ENCODE measurements around the gene RBM20. TPM values are rescaled to one million over a fixed set of nuclear protein-coding genes. Genes with fewer than 3 reads are reported as not detected.

RBM20 gene
- total RNA-seq, 1 experiment from 2014 or later = 0.17 TPM

DNA sequence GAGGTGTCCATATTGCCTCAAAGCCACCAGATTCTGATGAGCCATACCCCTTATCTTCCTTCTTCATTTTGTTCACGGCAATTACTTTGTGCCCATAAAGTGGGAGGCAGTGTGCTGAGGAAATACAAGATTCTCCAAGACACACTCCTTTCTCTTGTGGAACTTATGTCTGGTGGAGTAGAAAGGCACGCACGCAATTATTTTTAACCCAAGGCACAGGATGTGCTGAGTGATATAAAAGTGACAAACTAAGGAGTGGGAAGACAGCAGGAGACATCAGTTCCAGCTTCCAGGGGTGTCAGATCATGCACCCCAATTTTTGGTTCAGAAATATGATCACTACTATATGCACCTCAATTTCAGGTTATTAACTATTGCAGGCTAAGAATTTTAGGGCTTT, 132.9 kb downstream of the RBM20 start:
- no peak overlapping the region for H4K8ac ChIP-seq (replicated peaks; ENCODE audit: insufficient read length, low read depth, low read length)
- no peak overlapping the region for H2BK120ac ChIP-seq (ENCODE audit: low read depth, low read length, poor library complexity, severe bottlenecking)
- no peak overlapping the region for H2BK12ac ChIP-seq (ENCODE audit: insufficient read length, low read depth, low read length)
- no peaks in the 10 kb centered on the region for H3K27me3 ChIP-seq (ENCODE audit: insufficient read depth, low read length)
- no peak overlapping the region for H3K14ac ChIP-seq (ENCODE audit: insufficient read depth, low read length)
- no peaks in the 10 kb centered on the region for H3K4me1 ChIP-seq (ENCODE audit: insufficient read depth, low read length)
- H3K9me3 Mint-ChIP-seq = no peaks in the 10 kb centered on the region
- H3K23me2 ChIP-seq (ENCODE audit: insufficient read length, low read depth, low read length, poor library complexity, severe bottlenecking) = no peaks in the 10 kb centered on the region
- H3K9ac ChIP-seq (ENCODE audit: extremely low read depth, insufficient read length, low read length) = no peak overlapping the region
- no peak overlapping the region for H3K4me2 ChIP-seq (ENCODE audit: insufficient read depth, insufficient read length, low read length)
- WGBS (ENCODE audit: extremely low coverage, insufficient read length, low lambda C conversion rate) = no CpG with 5 or more reads among the region's 3 CpGs
- no peak overlapping the region for H3K27ac Mint-ChIP-seq
- H3T11ph ChIP-seq (ENCODE audit: low read length) = no peak overlapping the region
- no peak overlapping the region for H3K4me3 Mint-ChIP-seq
- H4K5ac ChIP-seq (ENCODE audit: insufficient read length, low read depth, low read length) = no peak overlapping the region
- TF ChIP-seq, protein P1, sequence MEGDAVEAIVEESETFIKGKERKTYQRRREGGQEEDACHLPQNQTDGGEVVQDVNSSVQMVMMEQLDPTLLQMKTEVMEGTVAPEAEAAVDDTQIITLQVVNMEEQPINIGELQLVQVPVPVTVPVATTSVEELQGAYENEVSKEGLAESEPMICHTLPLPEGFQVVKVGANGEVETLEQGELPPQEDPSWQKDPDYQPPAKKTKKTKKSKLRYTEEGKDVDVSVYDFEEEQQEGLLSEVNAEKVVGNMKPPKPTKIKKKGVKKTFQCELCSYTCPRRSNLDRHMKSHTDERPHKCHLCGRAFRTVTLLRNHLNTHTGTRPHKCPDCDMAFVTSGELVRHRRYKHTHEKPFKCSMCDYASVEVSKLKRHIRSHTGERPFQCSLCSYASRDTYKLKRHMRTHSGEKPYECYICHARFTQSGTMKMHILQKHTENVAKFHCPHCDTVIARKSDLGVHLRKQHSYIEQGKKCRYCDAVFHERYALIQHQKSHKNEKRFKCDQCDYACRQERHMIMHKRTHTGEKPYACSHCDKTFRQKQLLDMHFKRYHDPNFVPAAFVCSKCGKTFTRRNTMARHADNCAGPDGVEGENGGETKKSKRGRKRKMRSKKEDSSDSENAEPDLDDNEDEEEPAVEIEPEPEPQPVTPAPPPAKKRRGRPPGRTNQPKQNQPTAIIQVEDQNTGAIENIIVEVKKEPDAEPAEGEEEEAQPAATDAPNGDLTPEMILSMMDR (conservative IDR thresholded peaks at IDR 0.05) = no peak
- no peaks in the 10 kb centered on the region for H3K79me2 ChIP-seq (ENCODE audit: insufficient read depth, low read length)
- no peak overlapping the region for H4K91ac ChIP-seq (ENCODE audit: insufficient read length, low read depth, low read length)
- H2BK20ac ChIP-seq (ENCODE audit: low read depth, low read length, poor library complexity, severe bottlenecking) = no peak overlapping the region
- H3K4ac ChIP-seq (ENCODE audit: low read depth, low read length) = no peak overlapping the region
- peaks cover 2% of the 10 kb centered on the region for H3K27me3 Mint-ChIP-seq (ENCODE audit: low read depth)
- H2AFZ ChIP-seq (ENCODE audit: low read length) = no peak overlapping the region
- no peaks in the 10 kb centered on the region for H3K79me1 ChIP-seq (ENCODE audit: insufficient read depth, low read depth, low read length, poor library complexity, severe bottlenecking)
- H3K23ac ChIP-seq (ENCODE audit: insufficient read length, low read depth, low read length) = no peak overlapping the region
- no peaks in the 10 kb centered on the region for H4K20me1 ChIP-seq (ENCODE audit: control insufficient read depth, insufficient read depth, insufficient read length)
- DNase-seq = no peak
- H3K18ac ChIP-seq (ENCODE audit: insufficient read length, low read depth, low read length) = no peak overlapping the region
- no peak overlapping the region for H2BK15ac ChIP-seq (ENCODE audit: low read depth, low read length)
- H3K27ac ChIP-seq (ENCODE audit: insufficient read length, low read depth, low read length) = no peak overlapping the region
- no peaks in the 10 kb centered on the region for H3K4me1 Mint-ChIP-seq
- H2AK5ac ChIP-seq (ENCODE audit: insufficient read length, low read length) = no peak overlapping the region
- H2BK5ac ChIP-seq (ENCODE audit: insufficient read length, low read length) = no peak overlapping the region
- H3K9me3 ChIP-seq (ENCODE audit: control insufficient read depth, low read depth, low read length) = no peaks in the 10 kb centered on the region
- H3K36me3 Mint-ChIP-seq (ENCODE audit: insufficient read depth in 1 of 3, low read depth in 3 of 3) = no peaks in the 10 kb centered on the region
- no peak overlapping the region for H3K56ac ChIP-seq (ENCODE audit: insufficient read length, low read depth, low read length)
